HS-27A (cell line): ENCODE results near the gene SIRPB2.

ENCODE experiments used
- DNase-seq: peaks from one replicate; pipeline ENCODE4 v3.0.0-alpha.2; 2012; ENCODE audit warnings: low read depth, missing footprints

The SIRPB2 gene

DNA sequence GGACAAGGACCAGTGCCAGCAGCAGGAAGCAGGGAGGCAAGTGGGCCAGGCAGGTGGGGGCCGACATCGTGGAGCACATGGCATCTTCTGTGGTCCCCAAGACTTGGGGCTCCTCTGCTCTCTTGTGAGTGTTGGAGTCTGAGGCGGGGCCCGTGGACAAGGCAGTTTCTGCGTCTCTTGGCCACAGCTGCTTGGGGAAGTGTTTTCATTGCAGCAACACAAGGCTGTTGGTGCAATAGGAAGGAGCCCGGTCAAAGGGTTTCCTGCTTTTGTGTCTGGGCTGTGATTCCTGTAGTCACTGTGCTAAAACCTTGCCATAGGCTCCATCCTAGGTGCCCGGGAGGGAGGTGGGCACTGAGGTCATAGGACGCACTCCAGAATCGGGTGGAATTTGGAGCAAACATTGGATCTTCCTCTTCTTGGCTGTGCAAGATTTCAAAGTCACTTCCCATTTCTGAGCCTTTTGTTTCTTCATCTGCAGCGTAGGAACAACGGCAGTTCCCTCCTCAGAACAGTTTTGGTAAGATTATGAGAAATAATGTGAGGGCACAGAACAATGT lies at the start of gene SIRPB2:
SIRPB2 (minus strand) TSS at position 140 of the 560 bp plus-strand sequence; CDS start at position 79, 61 bp downstream.
- no peak for DNase-seq

DNA sequence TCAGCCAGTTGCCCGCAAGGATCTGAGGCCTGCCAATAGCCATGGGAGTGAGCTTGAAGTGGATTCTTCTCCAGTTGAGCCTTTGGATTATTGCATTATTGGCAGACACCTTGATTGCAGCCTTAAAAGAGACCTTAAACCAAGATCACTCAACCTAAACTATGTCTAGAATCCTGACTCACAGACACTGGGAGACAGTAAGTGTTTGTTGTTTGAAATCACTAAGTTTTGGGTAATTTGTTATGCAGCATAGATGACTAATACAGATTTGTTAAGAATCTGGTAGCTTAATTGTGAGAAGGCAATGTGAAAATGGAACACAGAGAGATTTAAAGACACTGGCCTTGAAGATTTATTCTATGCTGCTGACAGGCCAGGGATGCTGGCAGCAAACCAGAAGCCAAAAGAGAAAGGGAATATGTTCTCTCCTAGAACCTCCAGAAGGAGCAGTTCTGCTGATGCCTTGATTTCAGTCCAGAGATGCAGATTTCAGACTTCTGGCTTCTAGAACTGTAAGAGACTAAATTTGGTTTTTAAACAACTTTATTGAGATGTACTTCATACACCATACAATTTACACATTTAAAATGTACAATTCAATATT lies 48.7 kb upstream of the SIRPB2 start:
- no peak for DNase-seq

DNA sequence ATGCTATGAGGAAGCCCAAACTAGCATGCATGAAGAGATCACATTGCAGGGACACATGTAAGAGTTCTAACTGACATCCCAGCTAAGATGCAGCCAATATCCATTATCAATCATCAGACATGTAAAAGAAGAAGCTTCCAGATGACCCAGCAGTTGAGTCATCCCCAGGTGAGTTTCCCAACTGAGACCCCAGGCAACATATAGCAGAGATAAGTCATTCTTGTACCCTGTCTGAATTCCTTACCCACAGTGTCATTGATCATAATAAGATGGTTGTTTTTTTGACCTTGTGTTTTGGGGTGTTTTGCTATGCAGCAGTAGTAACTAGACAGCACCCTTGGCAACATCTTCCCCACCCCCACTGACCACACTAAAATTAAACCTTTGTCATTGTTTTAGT lies 47.4 kb upstream of the SIRPB2 start:
- no peak for DNase-seq

- DNase-seq, result no peak
These were observed 46.5 kb upstream of the SIRPB2 start for GRCh38 chr20:1537731-1538058.

DNA sequence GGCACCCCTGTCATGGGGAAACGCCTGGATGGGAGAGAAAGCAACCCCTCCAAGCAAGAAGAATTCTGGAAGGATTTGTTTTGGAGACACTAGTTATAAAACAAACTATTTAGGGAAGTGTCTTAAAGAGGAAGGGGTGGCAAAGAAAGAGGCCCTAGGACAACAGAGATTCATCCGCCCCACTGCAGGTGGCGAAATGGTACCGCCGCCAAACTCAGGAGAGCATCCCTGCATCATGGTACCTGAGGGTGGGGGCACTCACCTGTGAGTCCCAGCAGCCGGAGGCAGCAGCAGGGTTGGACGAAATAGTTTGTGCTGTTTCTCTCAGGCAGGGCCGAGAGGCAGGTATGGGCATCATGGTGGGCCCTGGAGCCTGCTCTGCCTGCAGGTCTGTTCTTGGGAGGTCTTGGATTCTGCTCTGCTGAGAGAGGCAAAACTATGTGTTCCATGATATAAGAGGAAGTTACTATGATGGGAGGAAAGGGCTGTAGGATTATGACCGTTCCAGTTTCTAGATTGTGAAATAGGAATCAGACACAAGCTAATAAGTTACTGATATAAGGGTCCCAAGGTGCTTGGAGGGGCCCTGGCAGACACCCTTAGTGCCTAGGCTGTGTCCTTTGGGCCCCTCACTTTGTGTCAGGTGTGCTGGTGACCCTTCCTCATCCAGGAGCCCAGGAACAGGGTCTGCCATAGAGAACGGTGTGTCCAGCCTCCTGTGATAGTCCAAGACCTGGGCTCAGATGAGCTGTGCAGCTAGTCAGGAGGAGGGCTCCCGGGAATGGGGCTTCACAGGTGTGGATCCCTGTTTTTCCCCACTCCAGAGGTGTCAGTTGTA lies 45.9 kb upstream of the SIRPB2 start:
- no peak for DNase-seq

GRCh38 chr20:1535420-1536175 lies 44.4 kb upstream of the SIRPB2 start:
- no peak for DNase-seq

DNA sequence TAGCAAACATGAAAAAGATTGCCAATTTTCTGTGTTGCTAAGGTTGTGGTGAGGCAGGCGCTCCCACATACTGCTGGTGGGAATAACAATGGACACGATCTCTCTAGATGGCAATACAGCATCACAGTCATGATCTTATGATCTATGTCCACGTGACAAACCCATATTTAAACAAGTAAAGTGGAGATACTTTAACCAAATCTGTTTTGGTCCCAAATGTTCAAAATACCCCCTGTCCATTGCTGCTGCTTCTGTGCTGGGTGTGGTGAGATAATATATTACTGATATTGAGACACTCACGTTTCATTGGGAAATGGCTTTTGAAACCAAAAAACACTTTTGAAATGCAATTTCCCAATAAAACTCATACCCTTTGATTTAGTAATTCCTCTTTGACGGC lies 43.3 kb upstream of the SIRPB2 start:
- DNase-seq, result no peak

GRCh38 chr20:1533059-1533458 lies 41.8 kb upstream of the SIRPB2 start:
- no peak for DNase-seq

- DNase-seq, result no peak
These were observed 37.6 kb upstream of the SIRPB2 start for GRCh38 chr20:1528811-1529210.

- no peak for DNase-seq
These were observed 36.7 kb upstream of the SIRPB2 start for GRCh38 chr20:1527923-1528322.

DNA sequence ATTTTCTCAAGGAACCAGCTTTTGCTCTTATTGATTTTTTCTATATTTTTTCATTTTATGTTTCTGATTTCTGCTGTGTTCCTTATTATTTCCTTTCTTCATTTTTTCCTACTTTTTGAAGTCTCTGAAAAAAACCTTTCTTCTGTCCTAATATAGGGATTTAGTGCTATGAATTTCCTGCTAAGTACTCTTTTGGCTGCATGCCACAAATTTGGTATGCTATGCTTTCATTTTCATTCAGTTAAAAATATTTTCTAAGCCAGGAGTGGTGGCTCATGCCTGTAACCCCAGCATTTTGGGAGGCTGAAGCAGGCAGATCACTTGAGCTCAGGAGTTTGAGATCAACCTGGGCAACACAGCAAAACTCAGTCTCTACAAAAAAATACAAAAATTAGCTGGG lies 35.7 kb upstream of the SIRPB2 start:
- DNase-seq, result no peak

- no peak for DNase-seq
These were observed 35.1 kb upstream of the SIRPB2 start for GRCh38 chr20:1526310-1526709.

GRCh38 chr20:1524004-1524403 lies 32.8 kb upstream of the SIRPB2 start:
- no peak for DNase-seq

DNA sequence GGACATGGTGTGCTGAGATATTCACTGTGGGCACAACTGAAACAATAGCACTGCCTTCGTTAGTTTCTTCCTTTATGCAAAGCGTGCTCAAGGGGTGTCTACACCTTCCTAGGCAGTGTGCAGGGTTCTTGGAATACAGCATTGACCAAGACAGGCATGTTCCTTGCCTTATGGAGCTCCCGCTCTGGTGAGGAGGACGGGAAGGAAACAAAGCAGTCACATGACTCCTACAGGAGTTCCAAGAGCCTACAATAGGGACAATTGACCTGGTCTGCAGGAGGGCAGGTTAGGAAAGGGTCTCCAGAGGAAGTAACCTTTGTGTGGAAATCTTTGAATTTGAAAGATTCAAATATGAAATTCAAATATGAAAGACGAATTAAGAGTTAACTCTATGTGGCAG lies 25.8 kb upstream of the SIRPB2 start:
- no peak for DNase-seq

- no peak for DNase-seq
These were observed 22.6 kb upstream of the SIRPB2 start for GRCh38 chr20:1513801-1514200.

DNA sequence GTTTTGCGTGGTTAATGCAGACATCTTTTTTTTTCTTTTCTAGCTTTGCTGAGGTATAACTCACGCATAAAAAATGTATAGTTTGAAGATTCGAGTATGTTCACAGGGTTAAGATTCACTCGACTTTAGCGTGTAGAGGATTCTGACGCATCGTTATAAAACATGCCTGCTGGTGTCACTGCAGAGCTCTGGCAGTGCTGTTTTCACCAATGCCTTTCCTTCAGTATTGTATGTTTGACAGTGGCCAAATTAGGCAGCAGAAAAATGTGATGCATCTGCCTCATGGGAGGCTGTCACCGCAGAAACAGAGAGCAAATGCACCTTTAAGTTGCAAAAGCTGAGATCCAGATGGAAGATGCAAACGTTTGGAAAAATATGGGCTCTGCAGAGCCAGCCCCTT lies 18.0 kb upstream of the SIRPB2 start:
- DNase-seq, result no peak

DNA sequence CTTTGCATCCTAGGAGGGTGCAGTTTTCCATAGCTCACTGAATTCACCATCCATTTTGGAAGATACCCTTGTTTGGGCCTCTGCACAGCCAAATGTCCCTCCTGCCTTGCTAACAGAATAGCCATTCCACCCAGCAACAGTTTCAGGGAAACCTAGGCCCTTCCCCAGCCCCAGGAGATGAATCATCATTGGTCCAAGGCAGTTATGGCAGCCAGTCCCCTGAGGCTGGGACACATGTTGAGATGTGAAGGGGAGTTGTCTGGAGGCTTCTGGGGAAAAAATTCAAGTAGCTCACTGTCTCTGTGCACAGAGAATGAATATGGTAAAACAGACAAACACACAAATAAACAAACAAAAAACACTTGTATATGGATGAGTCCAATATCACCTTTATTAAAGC lies 17.4 kb upstream of the SIRPB2 start:
- DNase-seq, result no peak

DNA sequence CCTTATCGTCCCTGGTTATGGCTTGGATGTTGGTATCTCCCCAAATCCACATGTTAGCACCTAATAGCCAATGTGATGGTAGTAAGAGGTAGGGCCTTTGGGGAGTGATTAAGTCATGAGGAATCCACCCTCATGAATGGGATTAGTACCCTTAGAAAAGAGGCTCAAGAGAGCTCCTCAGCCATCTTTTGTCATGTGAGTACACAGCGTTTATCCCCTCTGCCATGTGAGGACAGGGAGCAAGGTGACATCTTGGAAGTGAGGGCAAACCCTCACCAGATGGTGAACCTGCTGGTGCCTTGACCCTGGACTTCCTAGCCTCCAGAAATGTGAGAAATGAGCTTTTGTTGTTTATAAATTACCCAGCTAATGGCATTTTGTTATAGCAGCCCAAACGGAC lies 16.1 kb upstream of the SIRPB2 start:
- DNase-seq, result no peak

DNA sequence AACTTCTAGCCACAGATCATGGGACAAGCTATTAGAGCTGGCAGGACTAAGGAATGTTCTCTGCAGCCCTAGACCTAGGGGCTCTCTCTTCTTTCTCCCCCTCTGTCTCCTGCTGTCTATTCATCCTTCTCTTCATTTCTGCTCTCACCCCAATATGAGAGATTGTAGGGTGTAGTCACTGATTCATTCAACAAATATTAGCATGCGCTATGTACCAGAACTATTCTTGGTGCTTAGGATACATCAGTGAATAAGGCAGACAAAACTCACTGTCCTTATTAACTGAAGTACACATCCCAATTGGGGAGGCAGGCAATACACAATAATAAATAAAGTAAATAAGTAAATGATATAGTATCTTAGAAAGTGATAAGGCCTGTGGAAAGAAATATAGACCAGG lies 14.7 kb upstream of the SIRPB2 start:
- no peak for DNase-seq

GRCh38 chr20:1505361-1505760 lies 14.1 kb upstream of the SIRPB2 start:
- DNase-seq, result no peak

- peak; percentile 83 for DNase-seq
These were observed 12.5 kb upstream of the SIRPB2 start for GRCh38 chr20:1503564-1504227.

- DNase-seq, result no peak
These were observed 9.3 kb upstream of the SIRPB2 start for GRCh38 chr20:1500496-1500895.
